ENCODE measurements around the gene SLX9.
"Not testable (repeated sequence)": the region's sequence is repeated elsewhere in the genome, so short reads cannot be mapped to it uniquely, and the experiment has no call there.

The SLX9 gene

GRCh38 chr21:44916965-44917364 lies 22.9 kb upstream of the SLX9 start:
- DNase-seq = no peak

- DNase-seq = no peak
Observed at GRCh38 chr21:44917446-44918106, 22.3 kb upstream of the SLX9 start.

DNA sequence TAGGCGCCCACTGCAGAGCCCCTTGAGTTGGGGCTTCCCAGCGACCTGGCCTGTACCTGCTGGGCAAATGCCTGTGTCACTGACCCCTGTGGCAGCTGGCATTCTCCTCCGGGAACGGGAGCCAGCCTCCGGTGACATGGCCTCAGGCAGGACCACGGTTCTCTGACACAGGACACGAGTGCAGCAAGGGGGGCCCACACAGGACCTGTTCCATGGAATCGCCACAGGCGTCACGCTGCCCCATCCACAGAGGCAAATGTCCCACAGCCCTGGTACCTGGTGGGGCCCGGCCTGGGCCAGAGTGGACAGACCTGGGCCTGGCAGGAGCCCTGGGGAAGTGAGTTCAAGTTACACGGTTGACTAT lies 21.7 kb upstream of the SLX9 start:
- DNase-seq = no peak

- DNase-seq = no peak
Observed at GRCh38 chr21:44918581-44919033, 21.2 kb upstream of the SLX9 start.

- no peak for DNase-seq
Observed at GRCh38 chr21:44919111-44919912, 20.5 kb upstream of the SLX9 start.

- DNase-seq = no peak
Observed at GRCh38 chr21:44919913-44920693, 19.7 kb upstream of the SLX9 start.

- peak; percentile 61 for DNase-seq
Observed at GRCh38 chr21:44920694-44921604, 18.9 kb upstream of the SLX9 start, which contains the start of gene ITGB2. Gene ITGB2 (minus strand): TSS chr21:44920899. CDS start chr21:44910782, 10,117 bp downstream.

DNA sequence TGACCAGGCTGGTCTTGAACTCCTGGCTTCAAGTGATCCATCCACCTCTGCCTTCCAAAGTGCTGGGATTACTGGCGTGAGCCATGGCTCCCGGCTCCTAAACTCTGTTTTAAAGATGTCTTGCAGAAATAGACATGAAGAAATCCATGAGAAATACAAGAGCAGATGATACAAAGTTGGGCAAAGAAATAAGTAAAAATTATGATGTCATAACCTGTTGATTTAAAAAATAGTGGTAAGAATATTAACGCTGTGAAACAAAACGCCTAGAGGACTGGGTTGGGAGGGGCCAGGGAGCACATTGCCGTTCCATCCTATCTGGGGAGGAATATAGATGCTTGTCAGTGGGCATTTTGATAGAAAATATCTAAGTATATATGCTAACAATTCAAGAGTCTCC lies 17.9 kb upstream of the SLX9 start:
- no peak for DNase-seq

DNA sequence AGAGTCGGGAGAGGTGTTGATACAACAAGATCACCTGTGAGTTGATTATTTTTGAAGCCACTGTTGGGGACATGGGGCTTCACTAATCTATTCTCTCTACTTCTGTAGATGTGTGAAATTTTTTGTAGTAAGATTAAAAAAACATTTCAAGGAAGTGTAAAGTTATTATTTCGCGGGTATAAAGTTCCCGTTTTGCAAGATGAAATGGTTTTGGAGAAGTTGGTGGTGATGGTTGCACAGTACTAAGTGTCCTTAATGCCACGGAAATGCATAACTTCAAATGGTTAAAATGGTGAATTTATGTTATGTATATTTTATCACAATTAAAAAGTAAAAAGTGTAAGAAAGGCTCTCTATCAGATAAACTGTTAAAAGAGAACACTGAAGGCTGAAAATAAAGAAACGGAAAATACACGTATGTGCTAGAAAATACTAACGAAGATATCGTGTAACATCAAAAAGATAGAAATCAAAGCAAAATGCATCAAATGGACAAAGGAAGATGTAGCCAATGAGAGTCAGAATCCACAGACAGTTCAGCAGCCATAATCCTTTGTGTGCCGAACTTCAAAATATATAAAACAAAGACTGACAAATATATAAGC lies 16.2 kb upstream of the SLX9 start:
- DNase-seq = no peak

DNA sequence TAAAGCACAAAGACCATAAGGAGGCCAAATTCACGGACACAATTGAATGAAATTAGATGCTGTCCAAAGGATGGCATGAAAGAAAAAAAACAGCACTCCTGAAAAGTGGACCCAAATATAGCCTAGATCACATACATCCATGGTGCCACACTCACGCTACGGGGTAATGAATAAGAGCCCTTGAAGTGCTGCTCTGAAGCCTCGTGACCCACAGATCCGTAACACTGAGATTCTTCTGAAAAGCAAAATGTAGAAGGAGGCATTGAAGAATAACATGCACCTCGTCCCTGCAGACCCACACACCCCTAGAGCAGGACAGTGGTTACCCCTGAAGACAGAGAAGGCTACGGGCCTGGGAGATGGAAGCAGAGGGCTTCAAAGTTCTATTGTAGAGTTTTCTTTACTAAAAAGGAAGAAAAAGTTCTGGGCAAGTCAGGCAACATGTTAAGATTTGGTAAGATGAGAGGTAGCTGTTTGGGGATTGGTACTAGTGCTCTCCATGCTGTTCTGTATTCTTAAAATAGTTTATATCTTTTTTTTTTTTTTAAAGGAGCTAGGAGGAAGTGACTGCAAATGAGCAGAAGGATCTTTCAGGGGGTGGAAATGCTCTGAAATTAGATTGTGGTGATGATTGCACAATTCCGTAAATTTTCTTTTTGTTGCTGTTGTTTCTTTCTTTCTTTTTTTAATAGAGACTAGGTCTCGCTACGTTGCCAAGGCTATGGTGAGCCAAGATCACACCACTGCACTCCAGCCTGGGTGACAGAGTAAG lies 15.0 kb upstream of the SLX9 start:
- DNase-seq = peak; percentile 21

- no peak for DNase-seq
Observed at GRCh38 chr21:44925378-44925755, 14.5 kb upstream of the SLX9 start.

GRCh38 chr21:44926331-44927101 lies 13.3 kb upstream of the SLX9 start:
- DNase-seq = no peak

GRCh38 chr21:44927259-44927586 lies 12.6 kb upstream of the SLX9 start:
- no peak for DNase-seq

DNA sequence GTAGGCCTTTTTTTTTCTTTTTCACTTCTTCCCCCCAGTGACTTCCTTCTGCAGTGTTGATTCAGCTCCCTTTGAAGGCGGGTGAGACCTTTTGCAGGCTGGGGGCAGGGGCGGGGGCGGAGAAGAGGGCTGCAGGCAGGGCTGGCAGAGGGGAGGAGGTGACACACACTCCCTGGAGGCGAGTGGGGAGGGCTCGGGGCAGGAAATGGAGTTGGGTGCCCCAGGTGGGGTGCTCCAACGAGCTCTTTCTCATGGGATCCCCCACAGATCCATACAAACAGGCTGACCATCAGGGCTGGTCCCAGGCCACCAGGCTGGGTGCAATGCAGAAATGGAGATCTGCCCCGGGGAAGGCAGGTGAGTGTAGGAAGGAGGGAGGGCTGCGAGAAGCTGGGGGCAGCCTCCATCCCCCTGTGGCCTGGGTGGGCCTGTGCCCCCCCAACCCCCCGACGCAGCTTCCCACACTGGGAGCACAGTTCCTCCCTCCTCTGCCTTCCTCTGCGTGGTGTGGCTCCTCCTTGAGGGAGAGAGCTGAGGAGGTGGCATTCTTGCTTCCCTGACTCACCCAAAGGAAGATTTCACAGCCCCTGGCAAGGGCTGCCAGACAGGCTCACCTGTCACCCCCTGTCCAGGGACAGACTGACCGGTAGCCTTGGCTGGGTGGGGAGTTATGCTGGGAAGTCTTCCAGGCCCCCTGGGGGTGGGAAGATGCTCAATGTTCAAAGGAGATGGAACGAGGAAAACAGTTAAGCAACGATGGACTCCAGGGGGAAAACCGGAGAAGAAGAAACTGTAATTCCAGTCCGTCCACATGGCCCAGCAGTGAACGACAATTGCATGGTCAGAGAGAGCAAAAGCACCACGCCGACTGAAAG lies 12.0 kb upstream of the SLX9 start:
- DNase-seq = peak; percentile 93

- not testable (repeated sequence) for DNase-seq
Observed at GRCh38 chr21:44928500-44929241, 11.2 kb upstream of the SLX9 start.

DNA sequence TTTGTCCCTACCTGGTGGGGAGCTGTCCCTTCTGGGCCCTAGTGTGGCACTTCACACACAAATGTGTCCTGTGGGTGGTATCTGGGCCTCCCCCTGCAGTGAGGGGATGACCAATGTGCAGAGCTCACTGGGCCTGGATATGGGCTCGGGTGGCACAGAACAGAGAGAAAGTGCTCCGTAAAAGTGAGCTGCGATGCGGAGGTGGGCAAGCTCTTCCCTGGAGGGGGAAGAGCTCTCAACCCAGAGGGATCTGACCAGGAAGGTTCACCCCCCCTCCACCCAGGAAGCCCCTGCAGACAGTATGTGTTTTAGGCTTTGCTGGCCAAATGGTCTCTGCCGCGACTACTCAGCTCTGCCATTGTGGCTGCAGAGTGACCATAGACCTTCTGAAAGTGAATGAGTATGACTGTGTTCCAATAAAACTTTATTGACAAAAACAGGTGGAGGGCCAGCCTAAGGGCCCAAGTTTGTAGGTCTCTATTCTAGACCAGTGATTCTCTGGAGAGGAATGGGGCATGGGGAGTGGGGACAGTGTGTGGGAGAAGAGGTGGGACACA lies 10.5 kb upstream of the SLX9 start:
- DNase-seq = no peak

DNA sequence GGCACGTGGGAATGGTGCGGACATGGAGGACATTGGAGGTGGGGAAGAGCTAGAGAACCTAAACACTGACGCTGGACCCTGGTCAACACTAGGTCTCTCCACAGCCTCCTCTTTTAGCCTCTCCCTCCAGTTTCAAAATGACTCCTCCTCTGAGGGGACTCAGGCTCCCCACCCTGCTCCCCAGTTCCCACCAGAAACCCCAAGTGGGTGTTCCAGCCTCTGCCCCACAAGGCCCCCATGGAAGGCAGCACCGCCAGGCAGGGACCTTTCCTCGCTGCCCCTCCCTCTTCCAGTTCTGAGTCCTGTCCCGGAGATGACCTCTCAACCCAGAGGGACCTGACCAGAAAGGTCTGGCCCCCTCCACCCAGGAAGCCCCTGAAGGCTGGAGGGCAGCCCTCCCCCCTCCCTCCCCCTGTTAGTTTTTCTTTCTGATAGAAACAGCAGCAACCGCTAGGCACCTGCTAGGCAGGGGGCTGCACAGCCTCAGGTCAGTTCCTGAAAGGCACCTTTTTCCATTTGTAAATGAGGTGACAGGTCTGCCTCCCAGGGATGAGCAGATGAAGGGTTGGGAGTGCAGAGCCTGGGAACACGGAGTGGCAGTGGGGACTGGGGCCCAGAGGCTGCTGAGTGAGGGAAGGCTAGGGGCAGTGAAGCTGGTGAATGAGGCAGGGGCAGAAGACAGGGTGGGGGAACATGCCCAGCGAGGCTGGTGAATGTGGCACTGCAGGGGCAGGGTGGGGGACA lies 9.9 kb upstream of the SLX9 start:
- no peak for DNase-seq

GRCh38 chr21:44930543-44930981 lies 9.3 kb upstream of the SLX9 start:
- DNase-seq = peak; percentile 65

All from activated naive CD4-positive, alpha-beta T cell treated with anti-CD3 and anti-CD28 coated beads, Interleukin-2, amount 50 U/mL, for 16 hours (primary cell).